ENCODE results near the gene COL8A1. TPM values are rescaled to one million over a fixed set of nuclear protein-coding genes. Genes with fewer than 3 reads are reported as not detected.
"Not testable (repeated sequence)": the region's sequence is repeated elsewhere in the genome, so short reads cannot be mapped to it uniquely, and the experiment has no call there.

Gene COL8A1
- total and polyA plus RNA-seq, 5 donors from 2014 or later = not detected

GRCh38 chr3:99724276-99724675 is 85.9 kb downstream of the COL8A1 start:
- peaks cover 0 to 3% (median 0%) of the 10 kb centered on the region in 7 donors for H3K9me3 Mint-ChIP-seq
- DNase-seq (no peak), ATAC-seq (ENCODE audit: low read depth in 2 of 2) (no peak)
- Histone ChIP-seq H3K36me3 (ENCODE audit: control insufficient read depth, insufficient read depth, low read length) (no peaks in the 10 kb centered on the region), H3K27ac (ENCODE audit: insufficient read depth, low read length, poor library complexity, severe bottlenecking) (no peak overlapping the region), H3K4me3 (ENCODE audit: low read depth, low read length) (no peak overlapping the region), H3K9me3 (ENCODE audit: control insufficient read depth in 2 of 2, low read length in 2 of 2) (no peaks in the 10 kb centered on the region), H3K4me1 (ENCODE audit: control insufficient read depth, insufficient read depth, low read length, poor library complexity, severe bottlenecking) (no peaks in the 10 kb centered on the region), H3K27me3 (ENCODE audit: control insufficient read depth, insufficient read depth, low read length) (no peaks in the 10 kb centered on the region)
- H3K36me3 Mint-ChIP-seq = no peaks in the 10 kb centered on the region
- H3K27me3 Mint-ChIP-seq = peaks cover 4% of the 10 kb centered on the region
- no peaks in the 10 kb centered on the region for H3K4me1 Mint-ChIP-seq
- H3K4me3 Mint-ChIP-seq = no peak overlapping the region
- no peak overlapping the region for H3K27ac Mint-ChIP-seq

- Histone ChIP-seq H3K9me3 (ENCODE audit: control insufficient read depth in 2 of 2, low read length in 2 of 2) (no peaks in the 10 kb centered on the region), H3K4me3 (ENCODE audit: low read depth, low read length) (no peak overlapping the region), H3K36me3 (ENCODE audit: control insufficient read depth, insufficient read depth, low read length) (no peaks in the 10 kb centered on the region), H3K27ac (ENCODE audit: insufficient read depth, low read length, poor library complexity, severe bottlenecking) (no peak overlapping the region), H3K27me3 (ENCODE audit: control insufficient read depth, insufficient read depth, low read length) (no peaks in the 10 kb centered on the region), H3K4me1 (ENCODE audit: control insufficient read depth, insufficient read depth, low read length, poor library complexity, severe bottlenecking) (no peaks in the 10 kb centered on the region)
- H3K9me3 Mint-ChIP-seq = peaks cover 0 to 3% (median 0%) of the 10 kb centered on the region in 7 donors
- no peaks in the 10 kb centered on the region for H3K36me3 Mint-ChIP-seq
- DNase-seq = no peak
- no peak for ATAC-seq (ENCODE audit: low read depth in 2 of 2)
- H3K4me1 Mint-ChIP-seq = no peaks in the 10 kb centered on the region
- no peak overlapping the region for H3K4me3 Mint-ChIP-seq
- no peak overlapping the region for H3K27ac Mint-ChIP-seq
- H3K27me3 Mint-ChIP-seq = peaks cover 4% of the 10 kb centered on the region
Measured at GRCh38 chr3:99730870-99731269, 92.5 kb downstream of the COL8A1 start.

GRCh38 chr3:99731499-99731898 is 93.1 kb downstream of the COL8A1 start:
- Histone ChIP-seq H3K4me3 (ENCODE audit: low read depth, low read length) (no peak overlapping the region), H3K36me3 (ENCODE audit: control insufficient read depth, insufficient read depth, low read length) (no peaks in the 10 kb centered on the region), H3K27me3 (ENCODE audit: control insufficient read depth, insufficient read depth, low read length) (no peaks in the 10 kb centered on the region), H3K27ac (ENCODE audit: insufficient read depth, low read length, poor library complexity, severe bottlenecking) (no peak overlapping the region), H3K9me3 (ENCODE audit: control insufficient read depth in 2 of 2, low read length in 2 of 2) (no peaks in the 10 kb centered on the region), H3K4me1 (ENCODE audit: control insufficient read depth, insufficient read depth, low read length, poor library complexity, severe bottlenecking) (no peaks in the 10 kb centered on the region)
- no peak for ATAC-seq (ENCODE audit: low read depth in 2 of 2)
- Mint-ChIP-seq H3K4me3 (no peak overlapping the region), H3K27ac (no peak overlapping the region), H3K9me3 (peaks cover 0 to 3% (median 0%) of the 10 kb centered on the region in 7 donors), H3K4me1 (no peaks in the 10 kb centered on the region), H3K36me3 (no peaks in the 10 kb centered on the region), H3K27me3 (peaks cover 4% of the 10 kb centered on the region)
- no peak for DNase-seq

DNA sequence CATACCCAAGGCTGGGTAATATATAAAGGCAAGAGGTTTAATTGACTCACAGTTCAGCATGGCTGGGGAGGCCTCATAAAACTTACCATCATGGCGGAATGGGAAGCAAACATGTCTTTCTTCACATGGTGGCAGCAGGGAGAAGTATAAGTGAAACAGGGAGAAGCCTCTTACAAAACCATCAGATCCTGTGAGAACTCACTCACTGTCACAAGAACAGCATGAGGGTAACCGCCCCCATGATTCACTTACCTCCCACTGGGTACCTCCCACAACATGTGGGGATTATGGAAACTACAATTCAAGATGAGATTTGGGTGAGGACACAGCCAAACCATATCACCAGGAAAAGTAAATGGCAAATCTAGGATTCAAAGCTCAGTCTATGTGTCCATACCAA is 102.0 kb downstream of the COL8A1 start:
- H3K27me3 Mint-ChIP-seq = peaks cover 10% of the 10 kb centered on the region
- not testable (repeated sequence) for H3K9me3 Mint-ChIP-seq; DNase-seq; H3K27ac Mint-ChIP-seq; H3K27ac ChIP-seq (ENCODE audit: insufficient read depth, low read length, poor library complexity, severe bottlenecking); H3K4me1 ChIP-seq (ENCODE audit: control insufficient read depth, insufficient read depth, low read length, poor library complexity, severe bottlenecking); H3K36me3 Mint-ChIP-seq; ATAC-seq (ENCODE audit: low read depth in 2 of 2); H3K4me3 Mint-ChIP-seq; H3K4me1 Mint-ChIP-seq; H3K9me3 ChIP-seq (ENCODE audit: control insufficient read depth in 2 of 2, low read length in 2 of 2); H3K27me3 ChIP-seq (ENCODE audit: control insufficient read depth, insufficient read depth, low read length); H3K36me3 ChIP-seq (ENCODE audit: control insufficient read depth, insufficient read depth, low read length); H3K4me3 ChIP-seq (ENCODE audit: low read depth, low read length)

DNA sequence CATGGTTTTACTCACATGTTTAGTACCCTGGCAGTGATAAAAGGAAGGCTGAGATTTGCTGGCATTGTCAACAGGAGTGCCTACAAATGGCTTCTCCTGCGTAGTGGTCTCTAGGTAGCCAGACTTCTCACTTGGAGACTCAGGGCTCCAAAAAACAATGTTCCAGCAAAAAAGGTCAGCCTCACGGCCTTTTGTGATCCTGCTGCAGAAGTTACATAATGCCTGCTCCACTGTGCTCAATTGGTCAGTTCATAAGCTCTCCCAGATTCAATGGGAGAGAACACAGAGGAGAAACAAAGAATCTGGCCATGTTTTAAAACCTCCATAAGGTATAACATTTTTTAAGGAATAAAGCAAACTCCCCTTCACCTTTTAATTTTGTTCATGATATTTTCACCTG is 103.2 kb downstream of the COL8A1 start:
- no peak for ATAC-seq (ENCODE audit: low read depth in 2 of 2)
- peaks cover 10% of the 10 kb centered on the region for H3K27me3 Mint-ChIP-seq
- no peak overlapping the region for H3K4me3 Mint-ChIP-seq
- no peak for DNase-seq
- no peaks in the 10 kb centered on the region for H3K36me3 Mint-ChIP-seq
- peaks cover 0 to 6% (median 0%) of the 10 kb centered on the region in 7 donors for H3K9me3 Mint-ChIP-seq
- H3K36me3 ChIP-seq (ENCODE audit: control insufficient read depth, insufficient read depth, low read length) = no peaks in the 10 kb centered on the region
- no peaks in the 10 kb centered on the region for H3K4me1 Mint-ChIP-seq
- H3K9me3 ChIP-seq (ENCODE audit: control insufficient read depth in 2 of 2, low read length in 2 of 2) = no peaks in the 10 kb centered on the region
- no peak overlapping the region for H3K27ac ChIP-seq (ENCODE audit: insufficient read depth, low read length, poor library complexity, severe bottlenecking)
- no peaks in the 10 kb centered on the region for H3K27me3 ChIP-seq (ENCODE audit: control insufficient read depth, insufficient read depth, low read length)
- H3K4me3 ChIP-seq (ENCODE audit: low read depth, low read length) = no peak overlapping the region
- H3K27ac Mint-ChIP-seq = no peak overlapping the region
- no peaks in the 10 kb centered on the region for H3K4me1 ChIP-seq (ENCODE audit: control insufficient read depth, insufficient read depth, low read length, poor library complexity, severe bottlenecking)

DNA sequence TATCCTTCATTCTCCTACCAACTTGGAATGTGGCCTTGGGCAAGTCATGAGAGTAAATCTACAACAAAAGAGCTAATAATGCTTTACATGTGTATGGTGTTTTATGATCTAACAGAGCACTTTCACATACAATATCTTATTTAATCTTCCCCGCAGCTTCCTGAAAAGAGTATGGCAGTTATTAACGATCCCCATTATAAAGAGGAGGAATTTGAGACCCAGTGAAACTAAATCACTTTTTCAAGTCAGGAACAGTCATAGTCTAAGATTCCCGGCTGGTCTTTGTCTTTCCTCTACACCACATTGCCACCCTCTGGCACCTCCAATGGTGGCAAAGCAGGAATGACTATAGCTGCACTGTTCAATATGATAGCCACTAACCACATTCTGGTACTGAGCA is 109.5 kb downstream of the COL8A1 start:
- Histone ChIP-seq H3K36me3 (ENCODE audit: control insufficient read depth, insufficient read depth, low read length) (no peaks in the 10 kb centered on the region), H3K4me3 (ENCODE audit: low read depth, low read length) (no peak overlapping the region), H3K9me3 (ENCODE audit: control insufficient read depth in 2 of 2, low read length in 2 of 2) (no peaks in the 10 kb centered on the region), H3K27ac (ENCODE audit: insufficient read depth, low read length, poor library complexity, severe bottlenecking) (no peak overlapping the region), H3K4me1 (ENCODE audit: control insufficient read depth, insufficient read depth, low read length, poor library complexity, severe bottlenecking) (no peaks in the 10 kb centered on the region), H3K27me3 (ENCODE audit: control insufficient read depth, insufficient read depth, low read length) (peaks cover 2% of the 10 kb centered on the region)
- Mint-ChIP-seq H3K4me1 (no peaks in the 10 kb centered on the region), H3K27ac (no peak overlapping the region), H3K9me3 (no peaks in the 10 kb centered on the region), H3K27me3 (peaks cover 10% of the 10 kb centered on the region), H3K4me3 (no peak overlapping the region), H3K36me3 (no peaks in the 10 kb centered on the region)
- DNase-seq = no peak
- no peak for ATAC-seq (ENCODE audit: low read depth in 2 of 2)

GRCh38 chr3:99751649-99752048 is 113.3 kb downstream of the COL8A1 start:
- Mint-ChIP-seq H3K36me3 (no peaks in the 10 kb centered on the region), H3K9me3 (no peaks in the 10 kb centered on the region), H3K27me3 (peaks cover 10% of the 10 kb centered on the region), H3K27ac (no peak overlapping the region), H3K4me1 (no peaks in the 10 kb centered on the region), H3K4me3 (no peak overlapping the region)
- H3K27ac ChIP-seq (ENCODE audit: insufficient read depth, low read length, poor library complexity, severe bottlenecking) = no peak overlapping the region
- no peaks in the 10 kb centered on the region for H3K9me3 ChIP-seq (ENCODE audit: control insufficient read depth in 2 of 2, low read length in 2 of 2)
- DNase-seq (no peak), ATAC-seq (ENCODE audit: low read depth in 2 of 2) (no peak)
- H3K27me3 ChIP-seq (ENCODE audit: control insufficient read depth, insufficient read depth, low read length) = peaks cover 6% of the 10 kb centered on the region
- H3K36me3 ChIP-seq (ENCODE audit: control insufficient read depth, insufficient read depth, low read length) = no peaks in the 10 kb centered on the region
- no peak overlapping the region for H3K4me3 ChIP-seq (ENCODE audit: low read depth, low read length)
- H3K4me1 ChIP-seq (ENCODE audit: control insufficient read depth, insufficient read depth, low read length, poor library complexity, severe bottlenecking) = no peaks in the 10 kb centered on the region

- Histone ChIP-seq H3K4me3 (ENCODE audit: low read depth, low read length) (no peak overlapping the region), H3K27ac (ENCODE audit: insufficient read depth, low read length, poor library complexity, severe bottlenecking) (no peak overlapping the region), H3K4me1 (ENCODE audit: control insufficient read depth, insufficient read depth, low read length, poor library complexity, severe bottlenecking) (no peaks in the 10 kb centered on the region), H3K9me3 (ENCODE audit: control insufficient read depth in 2 of 2, low read length in 2 of 2) (no peaks in the 10 kb centered on the region), H3K27me3 (ENCODE audit: control insufficient read depth, insufficient read depth, low read length) (peaks cover 4% of the 10 kb centered on the region), H3K36me3 (ENCODE audit: control insufficient read depth, insufficient read depth, low read length) (no peaks in the 10 kb centered on the region)
- ATAC-seq (ENCODE audit: low read depth in 2 of 2) (peak; percentile 42 to 47), DNase-seq (peak in 2 of 3 donors; percentile 15 to 47)
- H3K9me3 Mint-ChIP-seq = no peaks in the 10 kb centered on the region
- no peaks in the 10 kb centered on the region for H3K4me1 Mint-ChIP-seq
- no peaks in the 10 kb centered on the region for H3K36me3 Mint-ChIP-seq
- peaks cover 16% of the 10 kb centered on the region for H3K27me3 Mint-ChIP-seq
- H3K27ac Mint-ChIP-seq = no peak overlapping the region
- no peak overlapping the region for H3K4me3 Mint-ChIP-seq
Measured at GRCh38 chr3:99753268-99753975, 115.0 kb downstream of the COL8A1 start.

Measured in CD4-positive, CD25-positive, alpha-beta regulatory T cell (primary cell).